Calu3 (cell line): ENCODE data around the gene NID2. TPM values are rescaled to one million over a fixed set of nuclear protein-coding genes. Genes with fewer than 3 reads are reported as not detected.

Experiments
- BruUV-seq: library from RNA; stranded (reverse); fragments of 400-500 nt; replicated peaks from 2 replicates; lab custom pipeline; 2021; lab: Mats Ljungman, UMichigan
- CTCF ChIA-PET: fragments of 300-600 bp; sonication (Branson Sonifier 250); formaldehyde crosslinking; loops from one replicate; lab custom pipeline; 2022; ENCODE audit warnings: antibody characterized with exemption; lab: Charles Lee
- DNase-seq: peaks from one replicate; pipeline ENCODE4 v3.0.0; 2022
- H3K27ac Mint-ChIP-seq: one replicate; pipeline ENCODE4 v1.8.0; 2022; ENCODE audit warnings: mixed read lengths; ENCODE audit not compliant: unreplicated experiment
- H3K27me3 Mint-ChIP-seq: one replicate; pipeline ENCODE4 v1.8.0; 2022; ENCODE audit warnings: mixed read lengths; ENCODE audit not compliant: unreplicated experiment
- H3K36me3 Mint-ChIP-seq: one replicate; pipeline ENCODE4 v1.8.0; 2022; ENCODE audit warnings: mild to moderate bottlenecking, moderate library complexity, mixed read lengths; ENCODE audit not compliant: insufficient read depth, unreplicated experiment
- H3K4me1 Mint-ChIP-seq: one replicate; pipeline ENCODE4 v1.8.0; 2022; ENCODE audit warnings: mild to moderate bottlenecking, low read depth, mixed read lengths; ENCODE audit not compliant: unreplicated experiment
- H3K4me3 Mint-ChIP-seq: one replicate; pipeline ENCODE4 v1.8.0; 2022; ENCODE audit warnings: mild to moderate bottlenecking, low read depth, moderate library complexity, mixed read lengths; ENCODE audit not compliant: unreplicated experiment
- H3K9me3 Mint-ChIP-seq: one replicate; pipeline ENCODE4 v1.8.0; 2022; ENCODE audit warnings: low read depth, mixed read lengths; ENCODE audit not compliant: unreplicated experiment
- intact Hi-C: fragments of 100-400 bp; cut with micrococcal nuclease; formaldehyde crosslinking; loops from one replicate; pipeline ENCODE4 v1.10.0; 2022; ENCODE audit not compliant: unreplicated experiment
- total RNA-seq: library from RNA; stranded (reverse); gene quantifications from 2 replicates; pipeline ENCODE4 v1.2.3, GENCODE V29; 2022
- TF ChIP-seq, protein P1 (sequence below): fragments of 200-600 bp; IDR thresholded peaks from one replicate; pipeline ENCODE4 v1.8.0; 2022; ENCODE audit warnings: antibody characterized with exemption; ENCODE audit not compliant: unreplicated experiment

NID2 gene
- total RNA-seq, 1 experiment from 2014 or later = not detected

DNA sequence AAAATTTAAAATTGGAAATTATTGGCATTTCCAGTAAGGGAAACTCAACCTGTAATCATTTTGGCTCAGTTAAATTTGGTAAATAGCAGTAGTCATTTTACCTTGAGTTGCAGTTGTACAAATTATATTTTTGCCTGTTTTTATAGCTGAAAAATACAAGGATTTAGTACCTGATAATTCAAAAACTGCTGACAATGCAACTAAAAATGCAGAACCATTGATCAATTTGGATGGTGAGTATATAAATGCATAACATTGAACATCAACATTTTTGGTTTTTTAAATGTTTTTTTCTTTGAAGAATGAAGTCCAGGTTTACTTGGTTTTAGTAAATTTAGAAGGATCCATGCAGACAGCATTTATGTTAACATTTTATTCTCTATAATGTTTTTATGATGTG lies 70.5 kb downstream of the NID2 start:
- Mint-ChIP-seq H3K27me3 (no peaks in the 10 kb centered on the region), H3K4me1 (peaks cover 9% of the 10 kb centered on the region), H3K27ac (no peak overlapping the region), H3K36me3 (peaks cover 13% of the 10 kb centered on the region), H3K4me3 (no peak overlapping the region), H3K9me3 (no peaks in the 10 kb centered on the region)
- DNase-seq = no peak
- intact Hi-C loops = no loop called here
- CTCF ChIA-PET = no interaction called here
- BruUV-seq = no TSS peak
- TF ChIP-seq, protein P1, sequence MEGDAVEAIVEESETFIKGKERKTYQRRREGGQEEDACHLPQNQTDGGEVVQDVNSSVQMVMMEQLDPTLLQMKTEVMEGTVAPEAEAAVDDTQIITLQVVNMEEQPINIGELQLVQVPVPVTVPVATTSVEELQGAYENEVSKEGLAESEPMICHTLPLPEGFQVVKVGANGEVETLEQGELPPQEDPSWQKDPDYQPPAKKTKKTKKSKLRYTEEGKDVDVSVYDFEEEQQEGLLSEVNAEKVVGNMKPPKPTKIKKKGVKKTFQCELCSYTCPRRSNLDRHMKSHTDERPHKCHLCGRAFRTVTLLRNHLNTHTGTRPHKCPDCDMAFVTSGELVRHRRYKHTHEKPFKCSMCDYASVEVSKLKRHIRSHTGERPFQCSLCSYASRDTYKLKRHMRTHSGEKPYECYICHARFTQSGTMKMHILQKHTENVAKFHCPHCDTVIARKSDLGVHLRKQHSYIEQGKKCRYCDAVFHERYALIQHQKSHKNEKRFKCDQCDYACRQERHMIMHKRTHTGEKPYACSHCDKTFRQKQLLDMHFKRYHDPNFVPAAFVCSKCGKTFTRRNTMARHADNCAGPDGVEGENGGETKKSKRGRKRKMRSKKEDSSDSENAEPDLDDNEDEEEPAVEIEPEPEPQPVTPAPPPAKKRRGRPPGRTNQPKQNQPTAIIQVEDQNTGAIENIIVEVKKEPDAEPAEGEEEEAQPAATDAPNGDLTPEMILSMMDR = no peak

DNA sequence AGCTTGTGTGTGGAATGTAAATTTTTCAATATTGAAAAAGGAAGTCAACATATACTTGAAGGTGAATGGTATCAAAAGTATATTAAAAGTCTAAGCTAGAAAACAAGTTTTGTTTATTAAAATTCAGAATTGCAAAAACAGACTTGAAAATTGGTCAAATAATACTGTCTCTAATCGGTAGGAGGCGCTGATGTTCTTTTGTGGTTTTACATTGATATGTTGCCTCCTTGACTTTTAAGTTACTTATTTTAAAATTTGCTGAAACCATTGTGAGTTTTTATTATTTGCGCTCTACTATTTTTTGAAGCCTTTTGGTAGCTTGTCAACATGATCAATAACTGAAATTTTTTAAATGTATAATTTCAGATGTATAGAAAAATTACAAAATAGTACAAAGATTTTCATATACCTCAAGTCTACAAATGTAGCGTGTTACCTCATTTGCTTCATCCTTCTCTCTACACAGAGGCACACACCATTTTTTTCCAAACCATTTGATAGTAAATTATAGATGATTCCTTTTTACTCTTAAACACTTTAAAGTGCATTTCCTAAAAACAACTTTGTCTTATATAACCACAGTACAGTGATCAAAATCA lies 72.6 kb downstream of the NID2 start:
- DNase-seq = no peak
- Mint-ChIP-seq H3K27ac (no peak overlapping the region), H3K27me3 (no peaks in the 10 kb centered on the region), H3K4me1 (peaks cover 9% of the 10 kb centered on the region), H3K36me3 (peaks cover 20% of the 10 kb centered on the region), H3K4me3 (no peak overlapping the region), H3K9me3 (no peaks in the 10 kb centered on the region)
- CTCF ChIA-PET = no interaction called here
- intact Hi-C loops = loop anchor here (1.0 kb wide), 1 partner anchor 135 kb away; no protein-coding TSS in a partner anchor
- TF ChIP-seq, protein P1 = peak; percentile 31
- no TSS peak for BruUV-seq

DNA sequence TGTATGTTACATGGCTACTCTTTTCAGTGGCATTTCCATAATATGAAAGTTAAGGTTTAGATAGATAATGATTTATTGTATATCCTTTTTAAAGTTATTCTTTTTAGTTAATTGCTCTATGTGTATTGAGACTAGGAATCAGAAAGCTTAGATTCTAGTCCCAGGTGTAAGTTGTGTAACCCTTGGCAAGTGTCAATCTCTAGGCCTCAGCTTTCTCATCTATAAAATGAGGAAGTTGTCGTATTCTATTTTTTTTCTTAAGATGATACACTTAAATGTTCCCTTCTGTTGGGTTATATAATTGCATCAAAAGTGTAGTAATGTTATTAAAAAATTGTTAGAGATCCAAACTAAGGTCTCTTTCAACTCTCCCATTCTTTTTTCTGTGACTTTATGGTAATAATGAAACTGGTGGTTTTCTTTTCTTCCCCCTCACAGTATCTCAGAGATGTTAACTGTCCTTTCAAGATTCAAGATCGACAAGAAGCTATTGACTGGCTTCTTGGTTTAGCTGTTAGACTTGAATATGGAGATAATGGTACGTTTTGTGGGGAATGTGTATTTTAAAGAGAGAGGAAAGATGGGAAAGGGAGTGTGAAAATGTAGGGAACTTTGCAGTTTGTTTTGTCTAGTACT lies 75.5 kb downstream of the NID2 start:
- CTCF ChIA-PET = no interaction called here
- Mint-ChIP-seq H3K4me3 (no peak overlapping the region), H3K27me3 (no peaks in the 10 kb centered on the region), H3K9me3 (no peaks in the 10 kb centered on the region), H3K4me1 (peaks cover 16% of the 10 kb centered on the region), H3K27ac (no peak overlapping the region), H3K36me3 (peaks cover 35% of the 10 kb centered on the region)
- TF ChIP-seq, protein P1 = no peak
- no peak for DNase-seq
- no TSS peak for BruUV-seq
- intact Hi-C loops = no loop called here

DNA sequence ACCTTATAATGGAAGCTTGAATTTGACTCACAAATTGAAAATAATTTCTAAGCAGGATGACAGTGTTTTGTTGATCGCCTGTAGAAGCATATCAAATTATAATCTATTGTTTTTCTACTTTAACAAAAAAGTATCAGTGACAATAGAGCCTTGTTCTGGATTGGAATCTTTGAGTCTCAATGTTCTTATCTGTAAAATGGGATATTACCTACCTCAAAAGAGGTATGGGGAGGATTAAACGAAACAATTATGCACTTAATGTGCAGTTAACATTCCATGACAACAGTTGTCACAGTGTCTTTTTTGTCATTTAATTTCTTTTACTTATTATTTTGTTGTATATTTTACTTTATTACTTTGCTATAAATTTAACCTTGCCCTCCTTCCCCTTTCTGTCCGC lies 78.4 kb downstream of the NID2 start:
- no TSS peak for BruUV-seq
- H3K4me3 Mint-ChIP-seq = peak overlapping the region; percentile 88
- no peaks in the 10 kb centered on the region for H3K9me3 Mint-ChIP-seq
- TF ChIP-seq, protein P1 = no peak
- intact Hi-C loops = no loop called here
- peak overlapping the region; percentile 71 for H3K27ac Mint-ChIP-seq
- peaks cover 19% of the 10 kb centered on the region for H3K4me1 Mint-ChIP-seq
- peaks cover 35% of the 10 kb centered on the region for H3K36me3 Mint-ChIP-seq
- CTCF ChIA-PET = no interaction called here
- peaks cover 11% of the 10 kb centered on the region for H3K27me3 Mint-ChIP-seq
- no peak for DNase-seq
